ENCODE results near the gene C12orf56.
"Not testable (repeated sequence)": the region's sequence is repeated elsewhere in the genome, so short reads cannot be mapped to it uniquely, and the experiment has no call there.

C12orf56 gene

DNA sequence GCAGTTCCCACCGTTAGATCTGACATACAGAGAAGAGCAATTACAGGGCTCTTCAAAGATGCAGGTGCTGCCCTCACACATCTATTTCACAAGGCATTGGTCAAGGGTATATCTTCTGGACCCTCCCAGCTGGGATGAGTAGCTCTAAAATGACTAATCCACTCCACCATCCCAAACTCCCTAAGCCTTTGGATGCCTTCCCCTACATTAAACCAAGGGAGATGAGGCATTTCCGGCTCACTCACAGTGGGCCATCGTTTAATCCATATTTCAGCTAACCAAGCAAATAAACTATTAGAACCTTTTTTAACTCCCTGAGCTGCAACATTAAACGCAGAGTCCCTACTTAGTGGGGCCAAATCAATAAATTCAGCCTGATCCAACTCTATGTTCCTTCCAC, 45.9 kb downstream of the C12orf56 start:
- not testable (repeated sequence) for ATAC-seq, H3K27ac Mint-ChIP-seq, H3K4me3 Mint-ChIP-seq, DNase-seq, H3K4me1 Mint-ChIP-seq, H3K27me3 Mint-ChIP-seq
- H3K9me3 Mint-ChIP-seq, result peaks cover 6 to 14% of the 10 kb centered on the region in 2 donors

- H3K4me1 Mint-ChIP-seq, result not testable (repeated sequence)
Observed at GRCh38 chr12:64340546-64340945, 50.0 kb downstream of the C12orf56 start.

DNA sequence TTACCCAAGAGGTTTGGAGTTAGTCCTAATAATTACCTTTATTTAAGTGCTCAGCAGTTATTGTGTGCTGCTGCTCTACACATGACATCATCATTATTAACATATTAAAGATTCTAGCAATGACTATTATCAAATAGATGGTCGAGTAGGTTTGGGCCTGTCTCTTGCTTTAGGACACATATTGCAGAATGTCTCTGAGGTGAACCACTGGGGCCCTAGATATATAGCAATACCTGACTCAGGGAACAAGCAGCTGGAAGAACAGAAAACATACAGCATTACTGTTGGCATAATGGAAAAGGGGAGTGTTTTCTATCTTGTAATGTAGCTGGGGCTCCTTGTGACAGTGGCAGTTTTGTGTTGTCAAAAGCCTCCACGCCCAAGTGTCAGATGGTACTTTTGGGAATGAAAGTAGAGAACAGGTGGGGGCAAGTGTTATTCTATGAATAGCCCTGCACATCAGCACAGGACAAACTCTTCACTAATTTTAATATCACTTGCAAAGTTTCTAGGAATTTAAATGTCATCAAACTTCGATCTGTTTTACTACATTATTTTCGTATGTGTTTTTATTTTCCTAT, 54.6 kb downstream of the C12orf56 start:
- Mint-ChIP-seq H3K9me3 (no peaks in the 10 kb centered on the region), H3K27me3 (no peaks in the 10 kb centered on the region), H3K4me3 (no peak overlapping the region), H3K4me1 (no peaks in the 10 kb centered on the region), H3K27ac (no peak overlapping the region)
- DNase-seq (no peak), ATAC-seq (no peak)

More at GRCh38 chr12:64340546-64340945, 50.0 kb downstream of the C12orf56 start:
- H3K4me3 Mint-ChIP-seq, ATAC-seq, DNase-seq, H3K27ac Mint-ChIP-seq, H3K27me3 Mint-ChIP-seq: not testable (repeated sequence)
- H3K9me3 Mint-ChIP-seq, result peaks cover 6 to 14% of the 10 kb centered on the region in 2 donors

DNA sequence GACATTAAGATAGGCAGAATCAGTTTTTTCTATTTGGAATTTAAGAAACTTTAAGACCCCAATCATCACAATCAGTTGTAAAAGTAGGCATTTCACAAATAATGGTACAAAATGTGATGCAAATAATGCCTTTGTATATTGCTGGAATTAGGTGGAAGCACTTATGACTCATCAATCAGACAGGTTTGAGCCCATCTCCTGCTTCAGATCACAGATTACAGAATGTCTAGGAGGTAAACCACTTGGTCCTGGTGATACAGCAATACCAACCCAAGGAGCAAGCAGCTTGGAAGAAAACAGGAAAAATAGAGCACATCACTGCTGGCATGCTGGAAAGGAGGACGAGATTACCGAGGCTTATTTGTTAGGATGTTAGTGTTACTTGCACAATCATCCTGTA, 57.6 kb downstream of the C12orf56 start:
- H3K27me3 Mint-ChIP-seq, result peaks cover 7% of the 10 kb centered on the region
- DNase-seq, result no peak
- no peak overlapping the region for H3K4me3 Mint-ChIP-seq
- no peaks in the 10 kb centered on the region for H3K4me1 Mint-ChIP-seq
- no peak for ATAC-seq
- no peak overlapping the region for H3K27ac Mint-ChIP-seq
- H3K9me3 Mint-ChIP-seq, result peaks cover 0 to 7% of the 10 kb centered on the region in 2 donors

DNA sequence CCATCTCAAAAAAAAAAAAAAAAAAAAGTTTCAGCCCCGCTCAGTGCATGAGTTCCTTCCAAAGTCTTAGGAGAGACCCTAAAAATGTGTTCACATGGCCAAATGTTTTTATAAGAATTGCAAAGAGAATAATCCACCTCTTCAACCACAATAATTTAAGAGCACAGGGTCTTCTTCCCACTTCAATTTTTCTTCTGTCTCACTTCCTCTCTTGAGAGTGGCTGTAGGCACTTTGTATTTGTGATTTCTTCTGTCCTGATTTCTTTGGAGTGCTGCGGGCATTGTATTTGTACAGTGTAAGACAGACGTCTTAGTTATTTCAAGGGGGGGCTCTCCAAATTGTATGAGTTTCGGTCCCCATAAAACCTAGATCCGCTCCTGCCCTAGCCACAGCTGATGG, 58.3 kb downstream of the C12orf56 start:
- Mint-ChIP-seq H3K27ac (no peak overlapping the region), H3K4me1 (no peaks in the 10 kb centered on the region), H3K9me3 (peaks cover 0 to 7% of the 10 kb centered on the region in 2 donors), H3K4me3 (no peak overlapping the region), H3K27me3 (peaks cover 7% of the 10 kb centered on the region)
- ATAC-seq (no peak), DNase-seq (no peak)

DNA sequence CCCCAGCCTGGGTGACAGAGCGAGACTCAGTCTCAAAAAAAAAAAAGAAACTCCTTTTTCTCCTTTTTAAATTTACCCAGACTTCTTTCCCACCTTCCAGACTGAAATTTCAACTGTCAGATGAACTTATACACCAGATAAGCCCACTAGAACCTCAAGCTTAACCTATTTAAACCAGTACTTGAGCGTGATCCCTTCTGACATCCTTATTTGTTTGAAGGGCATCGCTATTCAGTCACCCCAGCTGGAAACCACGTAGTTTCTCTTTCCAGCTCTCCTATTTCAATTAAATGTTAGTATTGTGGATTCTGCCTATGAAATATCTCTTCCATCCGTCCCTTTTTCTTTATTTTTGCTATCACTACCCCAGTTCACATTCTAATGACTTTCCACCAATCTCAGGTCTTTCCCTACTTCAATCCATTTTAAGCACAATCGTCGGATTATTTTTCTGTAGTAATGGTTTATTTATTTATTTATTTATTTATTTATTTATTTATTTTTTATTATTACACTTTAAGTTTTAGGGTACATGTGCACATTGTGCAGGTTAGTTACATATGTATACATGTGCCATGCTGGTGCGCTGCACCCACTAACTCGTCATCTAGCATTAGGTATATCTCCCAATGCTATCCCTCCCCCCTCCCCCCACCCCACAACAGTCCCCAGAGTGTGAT, 61.4 kb downstream of the C12orf56 start:
- not testable (repeated sequence) for H3K9me3 Mint-ChIP-seq, H3K4me1 Mint-ChIP-seq, DNase-seq, H3K4me3 Mint-ChIP-seq, ATAC-seq, H3K27me3 Mint-ChIP-seq, H3K27ac Mint-ChIP-seq

DNA sequence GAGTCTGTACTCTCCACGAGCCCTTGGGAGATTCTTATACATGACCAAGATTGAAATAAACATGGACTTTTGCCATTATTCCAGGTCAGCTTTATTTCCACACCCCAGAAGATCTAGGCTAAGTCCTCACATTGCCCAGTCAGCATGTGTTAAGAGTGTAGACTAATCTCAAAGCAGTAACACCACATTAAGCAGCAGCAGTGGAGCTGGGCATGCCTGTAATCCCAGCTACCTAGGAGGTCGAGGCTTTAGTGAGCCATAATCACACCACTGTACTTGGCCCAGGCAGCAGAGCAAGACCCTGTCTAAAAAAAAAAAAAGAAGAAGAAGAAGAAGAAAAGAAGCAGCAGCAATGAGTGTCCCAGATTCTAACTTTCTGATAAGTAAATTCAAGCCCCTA, 65.5 kb downstream of the C12orf56 start:
- peaks cover 1 to 5% of the 10 kb centered on the region in 2 donors for H3K9me3 Mint-ChIP-seq
- peaks cover 1% of the 10 kb centered on the region for H3K27me3 Mint-ChIP-seq
- no peak for DNase-seq
- no peak overlapping the region for H3K27ac Mint-ChIP-seq
- ATAC-seq, result no peak
- H3K4me1 Mint-ChIP-seq, result no peaks in the 10 kb centered on the region
- no peak overlapping the region for H3K4me3 Mint-ChIP-seq

- Mint-ChIP-seq H3K9me3 (peaks cover 0 to 5% of the 10 kb centered on the region in 2 donors), H3K27ac (no peak overlapping the region), H3K4me1 (no peaks in the 10 kb centered on the region), H3K27me3 (no peaks in the 10 kb centered on the region), H3K4me3 (no peak overlapping the region)
- no peak for DNase-seq
- ATAC-seq, result no peak
Observed at GRCh38 chr12:64323476-64324225, 66.9 kb downstream of the C12orf56 start.

- Mint-ChIP-seq H3K4me1 (no peaks in the 10 kb centered on the region), H3K27ac (no peak overlapping the region), H3K9me3 (peaks cover 0 to 5% of the 10 kb centered on the region in 2 donors), H3K27me3 (no peaks in the 10 kb centered on the region), H3K4me3 (no peak overlapping the region)
- ATAC-seq (no peak), DNase-seq (no peak)
Observed at GRCh38 chr12:64323006-64323405, 67.6 kb downstream of the C12orf56 start.

DNA sequence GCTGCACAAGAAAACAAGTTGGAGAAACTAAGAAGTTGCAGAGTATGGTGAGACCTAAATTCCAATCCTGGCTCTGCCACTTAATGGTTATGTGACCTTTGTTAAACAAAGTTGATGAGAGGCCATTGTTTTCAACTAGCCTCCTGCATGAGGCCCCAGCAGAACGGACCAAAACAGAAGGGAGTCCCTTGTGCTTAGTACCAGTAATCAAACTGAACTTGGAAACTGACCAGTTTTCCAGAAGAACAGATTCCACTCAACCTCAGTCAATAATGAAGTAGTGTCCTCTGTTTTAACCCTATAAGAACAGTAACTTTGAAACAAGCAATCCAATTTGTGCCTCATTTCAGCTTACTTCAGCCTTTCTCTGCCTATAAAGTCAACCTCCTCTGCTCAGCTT, 69.9 kb downstream of the C12orf56 start:
- ATAC-seq, result no peak
- Mint-ChIP-seq H3K27me3 (no peaks in the 10 kb centered on the region), H3K4me1 (no peaks in the 10 kb centered on the region), H3K27ac (no peak overlapping the region), H3K9me3 (peaks cover 0 to 5% of the 10 kb centered on the region in 2 donors), H3K4me3 (no peak overlapping the region)
- DNase-seq, result no peak

DNA sequence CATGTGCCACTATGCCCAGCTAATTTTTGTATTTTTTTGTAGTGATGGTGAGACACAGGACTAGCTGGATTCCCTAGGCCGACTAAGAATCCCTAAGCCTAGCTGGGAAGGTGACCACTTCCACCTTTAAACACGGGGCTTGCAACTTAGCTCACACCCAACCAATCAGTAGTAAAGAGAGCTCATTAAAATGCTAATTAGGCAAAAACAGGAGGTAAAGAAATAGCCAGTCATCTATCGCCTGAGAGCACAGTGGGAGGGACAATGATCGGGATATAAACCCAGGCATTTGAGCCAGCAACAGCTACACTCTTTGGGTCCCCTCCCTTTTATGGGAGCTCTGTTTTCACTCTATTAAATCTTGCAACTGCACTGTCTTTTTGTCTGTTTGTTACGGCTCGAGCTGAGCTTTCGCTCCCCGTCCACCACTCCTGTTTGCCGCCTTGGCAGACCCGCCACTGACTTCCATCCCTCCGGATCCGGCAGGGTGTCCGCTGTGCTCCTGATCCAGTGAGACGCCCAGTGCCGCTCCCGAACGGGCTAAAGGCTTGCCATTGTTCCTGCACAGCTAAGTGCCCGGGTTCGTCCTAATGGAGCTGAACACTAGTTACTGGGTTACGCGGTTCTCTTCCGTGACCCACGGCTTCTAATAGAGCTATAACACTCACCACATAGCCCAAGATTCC, 70.9 kb downstream of the C12orf56 start:
- not testable (repeated sequence) for ATAC-seq, DNase-seq, H3K27me3 Mint-ChIP-seq, H3K4me1 Mint-ChIP-seq, H3K9me3 Mint-ChIP-seq, H3K27ac Mint-ChIP-seq, H3K4me3 Mint-ChIP-seq

GRCh38 chr12:64318605-64319004, 72.0 kb downstream of the C12orf56 start:
- no peak for DNase-seq
- Mint-ChIP-seq H3K27ac (peak overlapping the region in 1 of 2 donors; percentile 50), H3K4me1 (no peaks in the 10 kb centered on the region), H3K9me3 (peaks cover 0 to 5% of the 10 kb centered on the region in 2 donors), H3K4me3 (no peak overlapping the region), H3K27me3 (no peaks in the 10 kb centered on the region)
- ATAC-seq, result no peak

DNA sequence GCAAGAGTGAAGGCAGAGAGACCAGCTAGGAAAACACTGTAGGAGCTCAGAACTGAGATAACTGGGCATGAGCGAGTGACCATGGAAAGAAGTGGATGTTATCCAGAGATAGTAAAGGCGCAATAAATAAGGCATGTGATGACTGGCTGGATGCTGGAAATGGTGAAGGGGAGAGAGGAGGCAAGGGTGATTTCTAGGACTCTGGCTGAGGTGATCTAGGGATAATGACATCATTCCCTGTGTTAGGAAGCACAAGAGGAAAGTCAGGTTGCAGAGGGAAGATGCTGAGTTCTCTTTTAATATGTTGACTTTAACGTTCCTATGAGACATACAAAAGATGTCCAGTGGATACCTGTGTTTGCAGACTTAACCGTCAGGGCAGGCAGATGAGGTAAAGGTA, 78.7 kb downstream of the C12orf56 start:
- Mint-ChIP-seq H3K27ac (no peak overlapping the region), H3K4me3 (no peak overlapping the region), H3K4me1 (no peaks in the 10 kb centered on the region), H3K9me3 (no peaks in the 10 kb centered on the region), H3K27me3 (no peaks in the 10 kb centered on the region)
- ATAC-seq, result no peak
- DNase-seq, result no peak

DNA sequence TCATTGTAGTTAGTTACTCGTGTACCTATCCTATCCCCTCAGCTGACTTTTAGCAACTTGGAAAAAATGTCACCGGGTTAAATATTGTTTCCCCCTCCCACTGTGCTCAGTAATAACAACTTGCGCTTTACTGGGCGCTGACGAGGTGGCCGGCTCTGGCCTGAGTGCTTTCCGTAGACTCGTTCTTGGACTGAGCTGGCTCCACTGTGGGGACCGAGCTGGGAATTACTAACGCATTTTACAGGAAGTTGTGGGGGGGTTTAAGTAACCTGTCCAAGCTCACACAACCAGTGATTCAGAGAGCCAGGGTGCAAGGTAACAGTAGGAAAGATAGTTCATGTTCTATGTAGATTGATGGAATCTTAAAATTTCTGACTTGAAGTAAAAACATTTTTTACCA, 86.0 kb downstream of the C12orf56 start:
- Mint-ChIP-seq H3K27ac (no peak overlapping the region), H3K9me3 (no peaks in the 10 kb centered on the region), H3K4me1 (no peaks in the 10 kb centered on the region), H3K27me3 (peaks cover 14% of the 10 kb centered on the region), H3K4me3 (no peak overlapping the region)
- DNase-seq (no peak), ATAC-seq (no peak)

GRCh38 chr12:64299628-64300027, 90.9 kb downstream of the C12orf56 start:
- H3K9me3 Mint-ChIP-seq, result no peaks in the 10 kb centered on the region
- no peak for DNase-seq
- H3K27me3 Mint-ChIP-seq, result peaks cover 34% of the 10 kb centered on the region
- no peak overlapping the region for H3K4me3 Mint-ChIP-seq
- ATAC-seq, result no peak
- peaks cover 3% of the 10 kb centered on the region for H3K4me1 Mint-ChIP-seq
- H3K27ac Mint-ChIP-seq, result no peak overlapping the region

- no peaks in the 10 kb centered on the region for H3K9me3 Mint-ChIP-seq
- H3K27me3 Mint-ChIP-seq, result peaks cover 29% of the 10 kb centered on the region
- no peak overlapping the region for H3K4me3 Mint-ChIP-seq
- H3K27ac Mint-ChIP-seq, result no peak overlapping the region
- no peak for DNase-seq
- peaks cover 7% of the 10 kb centered on the region for H3K4me1 Mint-ChIP-seq
- no peak for ATAC-seq
Observed at GRCh38 chr12:64296301-64296700, 94.3 kb downstream of the C12orf56 start.
